HUES64 (cell line): ENCODE measurements around the gene SPTBN4. TPM values are rescaled to one million over a fixed set of nuclear protein-coding genes. Genes with fewer than 3 reads are reported as not detected.

Source experiments
- H3K27ac ChIP-seq: 2 replicates; pipeline ENCODE4 v1.7.0; 2013; ENCODE audit warnings: low read depth, low read length, inconsistent platforms
- H3K27me3 ChIP-seq: 2 replicates; pipeline ENCODE4 v1.6.1; 2013; ENCODE audit warnings: mild to moderate bottlenecking, low read length; ENCODE audit not compliant: insufficient read depth
- H3K36me3 ChIP-seq: 2 replicates; pipeline ENCODE4 v1.6.1; 2013; ENCODE audit warnings: mild to moderate bottlenecking, low read length; ENCODE audit not compliant: insufficient read depth
- H3K4me1 ChIP-seq: 2 replicates; pipeline ENCODE4 v1.6.1; 2013; ENCODE audit warnings: mild to moderate bottlenecking, low read length, moderate library complexity; ENCODE audit not compliant: insufficient read depth
- H3K4me3 ChIP-seq: 2 replicates; pipeline ENCODE4 v1.5.1; 2013; ENCODE audit warnings: mild to moderate bottlenecking, low read length, moderate library complexity
- H3K9ac ChIP-seq: 2 replicates; pipeline ENCODE4 v1.6.1; 2013; ENCODE audit warnings: mild to moderate bottlenecking, low read depth, low read length
- H3K9me3 ChIP-seq: 2 replicates; pipeline ENCODE4 v1.6.1; 2013; ENCODE audit warnings: low read depth, low read length; ENCODE audit not compliant: insufficient read depth
- WGBS: fragments of 150-250, 120-280 bp; methylation state at CpG from one replicate; pipeline ENCODE4 v1.1.7; 2013; ENCODE audit warnings: missing lambda C conversion rate; 5-methylcytosine and 5-hydroxymethylcytosine counted together
- polyA plus RNA-seq, 2 experiments: library from polyadenylated mRNA; stranded (reverse); fragments of 50-300 nt; gene quantifications; one replicate each; pipeline ENCODE4 v1.2.3, GENCODE V29; 2013

SPTBN4 gene
- 0.80 TPM for polyA plus RNA-seq (2013, experiment 1 of 2)
- 1.6 TPM for polyA plus RNA-seq (2013, experiment 2 of 2)

DNA sequence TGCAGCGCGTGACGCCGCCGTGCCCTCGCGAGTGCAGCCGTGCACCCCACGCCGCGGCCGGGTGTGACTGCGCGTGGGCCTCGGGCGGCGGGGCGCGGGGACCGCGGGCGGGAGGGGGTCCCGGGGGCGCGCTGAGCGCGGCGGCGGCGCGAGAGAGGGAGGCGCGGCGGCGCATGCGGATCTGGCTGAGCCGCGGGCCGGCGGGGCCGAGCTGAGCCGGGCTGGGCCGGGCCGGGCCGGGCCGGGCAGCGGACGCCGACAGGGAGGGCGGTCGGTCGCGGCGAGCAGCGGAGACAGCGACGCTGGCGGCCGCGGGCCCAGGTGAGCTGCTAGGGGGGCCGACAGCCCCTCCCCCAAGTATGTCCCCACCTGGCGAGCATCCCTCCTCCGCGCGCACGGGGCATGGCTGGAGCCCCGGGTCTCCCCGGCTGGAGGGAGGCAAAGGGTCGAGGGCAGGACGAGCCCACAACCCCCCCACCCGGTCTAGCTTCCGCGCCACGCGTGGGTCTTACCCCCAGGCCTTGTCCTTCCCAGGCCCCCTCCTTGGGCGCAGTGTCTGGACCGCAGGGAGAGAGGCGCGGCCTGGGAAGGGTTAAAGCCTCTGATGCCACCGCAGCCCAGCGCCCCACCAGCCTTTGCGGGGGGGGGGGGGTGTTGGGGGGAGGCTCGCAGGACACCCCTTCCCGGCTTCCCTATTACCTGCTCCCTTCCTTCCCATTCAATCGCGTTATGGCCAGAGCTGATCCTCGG is at the start of gene SPTBN4:
SPTBN4 (plus strand) TSS at position 17 of the 750 bp plus-strand sequence. CDS start 5,621 bp downstream, outside the sequence.
- H3K4me1 ChIP-seq = peaks cover 6% of the 10 kb centered on the region; the same call in 1 of the 2 replicates
- WGBS = 8% methylated on average over 79 of the region's 87 CpGs
- H3K27ac ChIP-seq = no peak within 1 kb of the TSS
- peaks cover 39% of the 10 kb centered on the region for H3K27me3 ChIP-seq
- H3K36me3 ChIP-seq = no peaks in the 10 kb centered on the region
- H3K9ac ChIP-seq = no peak within 1 kb of the TSS
- no peaks in the 10 kb centered on the region for H3K9me3 ChIP-seq
- peak within 1 kb of the TSS; percentile 43 for H3K4me3 ChIP-seq

DNA sequence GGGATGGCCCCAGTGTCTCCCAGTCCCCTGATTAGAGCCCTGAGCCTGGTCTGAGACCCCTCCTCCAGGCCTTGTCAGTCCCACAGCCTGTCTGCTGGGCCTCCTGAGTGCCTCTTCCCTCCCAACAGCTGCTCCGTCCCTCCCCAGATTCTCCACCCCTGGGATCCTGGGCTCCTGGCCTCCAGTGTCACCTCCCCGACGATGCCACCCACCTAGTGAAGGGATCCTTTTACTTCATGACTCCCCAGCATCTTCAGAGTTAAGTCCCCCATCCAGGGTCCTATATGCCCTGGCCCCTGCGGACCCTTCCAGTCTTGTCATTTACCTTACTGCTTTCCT is 49.2 kb upstream of the SPTBN4 start:
- Histone ChIP-seq H3K36me3 (peaks cover 2% of the 10 kb centered on the region; the same call in 1 of the 2 replicates), H3K27ac (no peak overlapping the region), H3K4me1 (peaks cover 10% of the 10 kb centered on the region), H3K27me3 (no peaks in the 10 kb centered on the region), H3K4me3 (no peak overlapping the region), H3K9me3 (no peaks in the 10 kb centered on the region), H3K9ac (no peak overlapping the region)
- WGBS = 80% methylated on average over 4 of the region's 4 CpGs

DNA sequence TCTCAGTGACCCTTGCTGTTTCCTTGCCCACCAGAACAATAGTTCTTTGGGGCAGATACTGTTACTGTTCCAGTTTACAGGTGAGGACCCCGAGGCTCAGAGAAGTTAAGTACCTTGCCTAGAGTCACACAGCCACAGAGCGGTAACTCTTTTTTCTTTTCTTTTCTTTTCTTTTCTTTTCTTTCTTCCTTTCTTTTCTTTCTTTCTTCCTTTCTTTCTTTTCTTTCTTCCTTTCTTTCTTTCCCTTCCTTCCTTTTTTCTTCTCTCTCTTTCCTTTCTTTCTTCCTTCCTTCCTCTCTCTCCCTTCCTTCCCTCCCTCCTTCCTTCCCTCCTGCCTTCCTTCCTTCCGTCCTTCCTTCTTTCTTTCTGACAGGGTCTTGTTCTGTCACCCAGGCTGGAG is 48.8 kb upstream of the SPTBN4 start:
- 90% methylated on average over 3 of the region's 3 CpGs for WGBS
- Histone ChIP-seq H3K4me3 (no peak overlapping the region), H3K9me3 (no peaks in the 10 kb centered on the region), H3K4me1 (peaks cover 10% of the 10 kb centered on the region), H3K9ac (no peak overlapping the region), H3K27me3 (no peaks in the 10 kb centered on the region), H3K36me3 (peaks cover 7% of the 10 kb centered on the region; the same call in 1 of the 2 replicates), H3K27ac (no peak overlapping the region)

DNA sequence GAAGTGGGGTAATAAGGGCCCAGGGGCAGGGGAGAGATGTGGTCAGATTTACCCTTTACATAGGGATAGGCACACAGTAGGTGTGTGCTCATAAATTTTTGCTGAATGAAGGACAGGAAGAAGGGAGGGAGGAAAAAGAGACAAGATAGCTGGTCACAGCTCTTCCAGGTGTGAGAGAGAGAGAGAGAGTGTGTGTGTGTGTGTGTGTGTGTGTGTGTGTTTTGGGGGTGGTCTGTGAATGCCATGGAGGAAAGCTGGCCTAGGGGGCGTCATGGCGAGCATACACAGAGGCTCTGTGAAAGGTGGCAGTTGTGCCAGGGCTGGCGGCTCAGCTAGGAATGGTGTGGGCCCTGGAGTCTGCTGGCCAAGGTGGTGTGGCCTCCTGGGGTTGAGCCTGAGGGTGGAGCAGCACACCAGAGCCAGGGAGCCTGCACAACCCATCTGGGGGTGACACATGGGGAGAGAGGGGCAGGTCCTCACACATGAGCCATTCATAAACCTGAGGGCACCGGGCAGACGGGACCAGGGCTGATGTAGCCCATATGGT is 47.7 kb upstream of the SPTBN4 start:
- Histone ChIP-seq H3K4me3 (no peak overlapping the region), H3K9ac (no peak overlapping the region), H3K27me3 (no peaks in the 10 kb centered on the region), H3K27ac (no peak overlapping the region), H3K9me3 (no peaks in the 10 kb centered on the region), H3K4me1 (peaks cover 5% of the 10 kb centered on the region), H3K36me3 (peaks cover 7% of the 10 kb centered on the region; the same call in 1 of the 2 replicates)
- WGBS = 85% methylated on average over 5 of the region's 5 CpGs

DNA sequence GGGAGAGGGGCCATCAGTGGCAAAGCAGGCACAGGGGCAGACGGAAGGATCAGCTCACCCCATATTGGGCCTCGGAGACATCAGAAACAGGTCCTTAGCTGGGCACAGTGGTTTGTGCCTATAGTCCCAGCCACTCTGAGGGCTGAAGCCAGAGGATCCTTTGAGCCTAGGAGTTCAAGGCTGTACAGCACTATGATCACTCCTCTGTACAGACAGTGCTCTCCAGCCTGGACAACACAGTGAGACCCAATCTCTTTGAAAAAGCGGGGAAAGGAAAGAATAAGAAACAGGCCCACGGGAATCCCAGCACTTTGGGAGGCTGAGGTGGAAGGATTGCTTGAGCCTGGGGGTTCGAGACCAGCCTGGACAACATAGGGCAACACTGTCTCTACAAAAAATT is 47.0 kb upstream of the SPTBN4 start:
- Histone ChIP-seq H3K4me1 (peaks cover 10% of the 10 kb centered on the region), H3K9ac (no peak overlapping the region), H3K27me3 (no peaks in the 10 kb centered on the region), H3K27ac (no peak overlapping the region), H3K4me3 (no peak overlapping the region), H3K9me3 (no peaks in the 10 kb centered on the region), H3K36me3 (peaks cover 7% of the 10 kb centered on the region; the same call in 1 of the 2 replicates)
- WGBS = 94% methylated on average over 5 of the region's 5 CpGs

DNA sequence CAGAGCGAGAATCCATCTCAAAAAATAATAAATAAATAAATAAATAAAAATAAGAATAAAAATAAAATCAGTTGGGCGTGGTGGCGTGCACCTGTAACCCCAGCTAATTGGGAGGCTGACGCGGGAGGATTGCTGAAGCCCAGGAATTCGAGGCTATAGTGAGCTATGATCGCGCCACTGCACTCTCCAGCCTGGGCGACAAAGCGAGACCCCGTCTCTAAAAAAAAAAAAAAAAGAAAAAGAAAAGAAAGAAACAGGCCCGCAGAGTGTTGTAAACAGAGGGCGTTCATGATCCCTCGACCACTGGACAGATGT is 46.4 kb upstream of the SPTBN4 start:
- WGBS = 62% methylated on average over 13 of the region's 14 CpGs
- H3K36me3 ChIP-seq = peaks cover 7% of the 10 kb centered on the region; the same call in 1 of the 2 replicates

DNA sequence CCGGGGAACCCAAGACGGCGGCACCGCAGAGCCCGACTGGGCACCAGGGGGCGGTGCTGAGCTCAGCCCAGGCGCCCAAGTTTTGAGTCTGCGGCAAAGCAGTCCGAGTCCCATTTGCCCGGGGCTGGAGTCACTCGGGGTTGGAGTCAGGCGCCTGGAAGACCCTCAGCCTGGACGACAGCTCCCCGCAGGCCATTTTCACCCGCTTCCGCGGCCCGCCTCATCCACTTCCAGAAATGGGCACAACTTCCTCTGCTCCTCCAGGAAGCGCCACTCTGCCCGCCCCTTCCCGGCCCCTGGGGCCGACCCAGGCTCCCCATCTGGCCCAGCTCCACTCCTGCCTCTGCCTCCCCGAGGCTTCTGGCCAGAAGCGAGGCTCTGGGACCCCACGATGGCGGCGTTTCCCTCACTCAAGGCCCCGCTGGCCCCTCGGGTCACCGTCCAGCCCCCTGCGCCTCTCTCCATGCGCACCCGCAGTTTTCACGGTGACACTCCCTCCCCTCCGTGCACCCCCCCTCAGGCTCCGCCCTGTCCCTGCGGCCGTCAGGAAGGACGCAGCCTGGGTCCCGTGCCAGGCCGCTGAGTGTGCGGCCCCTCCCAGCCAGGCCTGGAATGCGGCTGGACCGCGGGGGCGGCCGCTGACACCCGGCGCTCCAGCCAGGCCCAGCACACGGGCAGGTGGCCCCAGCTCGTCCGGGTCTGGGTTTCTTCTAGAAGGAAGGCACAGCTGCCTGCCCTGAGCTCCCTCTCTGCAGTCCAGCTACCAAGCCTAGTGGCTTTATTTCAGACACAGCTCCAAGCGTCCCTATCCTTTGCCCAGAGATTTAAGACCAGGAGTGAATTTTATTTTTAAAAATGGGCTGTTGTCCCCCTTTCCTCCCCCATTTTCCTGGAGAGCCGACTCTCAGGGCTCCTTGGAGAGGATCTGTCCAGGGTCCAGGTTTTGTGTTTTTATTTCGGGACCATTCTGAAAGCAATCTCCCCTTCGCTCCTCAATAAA is 45.7 kb upstream of the SPTBN4 start:
- Histone ChIP-seq H3K9me3 (no peaks in the 10 kb centered on the region), H3K4me3 (peak overlapping the region; percentile 62), H3K27me3 (no peaks in the 10 kb centered on the region), H3K4me1 (peaks cover 10% of the 10 kb centered on the region), H3K36me3 (peaks cover 7% of the 10 kb centered on the region; the same call in 1 of the 2 replicates), H3K27ac (peak overlapping the region; percentile 87), H3K9ac (peak overlapping the region; percentile 74)
- WGBS = 5% methylated on average over 56 of the region's 56 CpGs

More for the DNA sequence above, 46.4 kb upstream of the SPTBN4 start:
- H3K9me3 ChIP-seq = no peaks in the 10 kb centered on the region
- H3K9ac ChIP-seq = no peak overlapping the region
- H3K27ac ChIP-seq = no peak overlapping the region; the same call in 1 of the 2 replicates
- H3K4me3 ChIP-seq = peak overlapping the region; percentile 62
- no peaks in the 10 kb centered on the region for H3K27me3 ChIP-seq
- H3K4me1 ChIP-seq = peaks cover 10% of the 10 kb centered on the region

- H3K4me1 ChIP-seq = peaks cover 10% of the 10 kb centered on the region
- peaks cover 7% of the 10 kb centered on the region; the same call in 1 of the 2 replicates for H3K36me3 ChIP-seq
- H3K27me3 ChIP-seq = no peaks in the 10 kb centered on the region
- H3K9ac ChIP-seq = no peak overlapping the region
- 93% methylated on average over 16 of the region's 16 CpGs for WGBS
- H3K9me3 ChIP-seq = no peaks in the 10 kb centered on the region
- H3K27ac ChIP-seq = no peak overlapping the region
- no peak overlapping the region for H3K4me3 ChIP-seq
Observed at GRCh38 chr19:40421993-40422747, 44.6 kb upstream of the SPTBN4 start.

- Histone ChIP-seq H3K4me1 (peaks cover 10% of the 10 kb centered on the region), H3K36me3 (peaks cover 7% of the 10 kb centered on the region; the same call in 1 of the 2 replicates), H3K9me3 (no peaks in the 10 kb centered on the region), H3K9ac (no peak overlapping the region), H3K4me3 (no peak overlapping the region), H3K27me3 (no peaks in the 10 kb centered on the region), H3K27ac (no peak overlapping the region)
- 93% methylated on average over 31 of the region's 31 CpGs for WGBS
Observed at GRCh38 chr19:40422748-40423566, 43.8 kb upstream of the SPTBN4 start.

GRCh38 chr19:40423938-40424337 is 42.9 kb upstream of the SPTBN4 start:
- no peaks in the 10 kb centered on the region for H3K27me3 ChIP-seq
- H3K27ac ChIP-seq = no peak overlapping the region
- peaks cover 10% of the 10 kb centered on the region for H3K4me1 ChIP-seq
- peak overlapping the region; percentile 77; the same call in 1 of the 2 replicates for H3K4me3 ChIP-seq
- peaks cover 7% of the 10 kb centered on the region; the same call in 1 of the 2 replicates for H3K36me3 ChIP-seq
- 93% methylated on average over 3 of the region's 6 CpGs for WGBS
- H3K9ac ChIP-seq = no peak overlapping the region
- no peaks in the 10 kb centered on the region for H3K9me3 ChIP-seq
